HG03066 (cell line): ENCODE results near the gene NT5C2.
A peak's percentile ranks its signal among the peaks of the same experiment; 100 is the strongest.
"Not testable (repeated sequence)": the region's sequence is repeated elsewhere in the genome, so short reads cannot be mapped to it uniquely, and the experiment has no call there.

ENCODE experiments used
- ATAC-seq: cut with Tn5 transposase; IDR thresholded peaks from one replicate; pipeline ENCODE4 v1.9.1; 2021; ENCODE audit warnings: low read depth; ENCODE audit not compliant: unreplicated experiment

NT5C2 gene

DNA sequence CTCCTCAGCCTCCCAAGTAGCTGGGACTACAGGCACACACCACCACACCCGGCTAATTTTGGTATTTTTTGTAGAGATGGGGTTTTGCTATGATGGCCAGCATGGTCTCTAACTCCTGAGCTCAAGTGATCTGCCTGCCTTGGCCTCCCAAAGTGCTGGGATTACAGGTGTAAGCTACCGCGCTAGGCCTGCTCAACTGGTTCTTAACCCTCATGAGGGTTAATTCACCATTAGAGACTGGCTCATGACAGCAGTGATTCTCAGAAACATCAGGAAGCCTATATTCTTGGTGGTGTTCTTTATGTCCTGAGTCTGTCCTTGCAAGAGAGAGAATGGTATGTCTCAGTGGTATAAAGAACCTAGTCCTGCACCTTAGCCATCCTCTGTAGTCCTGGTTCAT is 10.4 kb upstream of the NT5C2 start:
- ATAC-seq, result no peak

DNA sequence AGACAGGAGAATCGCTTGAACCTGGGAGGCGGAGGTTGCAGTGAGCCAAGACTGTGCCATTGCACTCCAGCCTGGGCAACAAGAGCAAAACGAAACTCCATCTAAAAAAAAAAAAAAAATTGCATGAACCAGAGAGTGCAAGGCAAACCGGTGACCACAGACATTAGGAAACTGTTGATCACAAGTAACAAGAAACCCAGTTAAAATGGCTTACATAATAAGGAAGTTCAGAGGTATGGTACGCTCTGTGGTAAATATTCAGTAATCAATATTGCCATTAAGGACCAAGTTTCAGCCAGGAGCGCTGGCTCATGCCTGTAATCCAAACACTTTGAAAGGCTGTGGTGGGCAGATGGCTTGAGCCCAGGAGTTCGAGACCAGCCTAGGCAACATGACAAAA is 9.2 kb upstream of the NT5C2 start:
- ATAC-seq, result no peak

DNA sequence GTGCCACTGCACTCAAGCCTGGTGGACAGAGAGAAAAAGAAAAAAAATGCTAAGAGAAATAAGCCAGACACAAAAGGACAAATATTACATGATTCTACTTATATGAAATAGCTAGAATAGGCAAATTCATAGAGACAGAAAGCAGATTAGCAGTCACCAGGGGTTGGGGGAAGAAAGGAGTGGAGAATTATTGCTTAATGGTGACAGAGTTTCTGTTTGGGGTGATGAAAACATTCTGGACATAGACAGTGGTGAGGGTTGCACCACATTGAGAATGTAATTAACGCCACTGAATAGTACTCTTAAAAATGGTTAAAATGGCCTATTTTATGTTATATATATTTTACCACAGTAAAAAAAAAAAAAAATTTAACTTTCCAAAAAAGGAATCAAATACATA is 6.4 kb upstream of the NT5C2 start:
- no peak for ATAC-seq

DNA sequence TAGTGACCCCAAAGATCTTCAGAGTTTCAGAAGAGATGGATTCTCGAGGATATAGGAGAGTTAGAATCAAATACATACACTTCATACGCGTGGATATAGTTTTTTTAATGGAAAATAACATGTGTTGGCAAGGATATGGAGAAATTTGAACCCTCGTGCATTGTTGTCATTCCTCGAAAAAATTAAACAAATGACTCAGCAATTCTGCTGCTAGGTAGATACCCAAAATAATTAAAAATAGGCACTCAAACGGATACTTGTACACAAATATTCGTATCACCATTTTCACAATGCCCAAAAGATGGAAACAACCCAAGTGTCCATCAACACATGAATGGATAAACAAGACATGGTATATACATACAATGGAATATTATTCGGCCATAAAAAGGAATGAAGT is 5.6 kb upstream of the NT5C2 start:
- no peak for ATAC-seq

DNA sequence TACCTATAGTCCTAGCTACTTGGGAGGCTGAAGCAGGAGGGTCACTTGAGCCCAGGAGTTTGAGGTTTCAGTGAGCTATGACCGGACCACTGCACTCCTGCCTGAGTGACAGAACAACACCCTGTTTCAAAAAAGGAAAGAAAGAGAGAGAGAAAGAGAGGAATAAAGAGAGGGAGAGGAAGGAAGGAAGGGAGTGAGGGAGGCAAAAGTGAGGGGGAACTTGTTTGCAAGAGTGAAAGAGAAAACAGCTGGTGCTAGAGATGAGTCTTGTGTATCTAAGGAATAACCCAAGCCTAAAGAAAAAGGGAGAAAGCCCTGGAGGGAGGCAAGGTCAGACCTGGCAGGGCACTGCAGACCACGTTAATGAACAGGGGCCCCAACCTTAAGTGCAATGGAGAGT is 4.8 kb upstream of the NT5C2 start:
- ATAC-seq, result no peak

DNA sequence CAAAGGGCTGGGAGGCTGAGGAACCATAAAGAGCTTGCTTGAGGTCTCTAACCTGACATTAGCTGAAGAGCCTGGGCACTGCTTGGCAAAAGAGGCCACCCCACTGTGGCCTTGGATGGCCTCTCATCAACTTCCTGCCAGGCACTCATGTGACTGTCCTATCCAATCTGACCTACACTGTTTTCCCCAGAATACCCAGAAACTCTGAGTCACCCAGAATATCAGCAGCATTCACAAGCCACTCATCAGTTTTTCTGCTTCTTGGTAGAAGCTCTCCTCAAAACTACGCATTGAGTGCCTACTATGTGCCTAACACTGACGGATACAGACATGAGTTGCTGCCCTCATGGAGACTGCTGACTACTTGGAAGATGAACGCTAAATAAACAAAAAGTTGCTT is 4.1 kb upstream of the NT5C2 start:
- no peak for ATAC-seq

DNA sequence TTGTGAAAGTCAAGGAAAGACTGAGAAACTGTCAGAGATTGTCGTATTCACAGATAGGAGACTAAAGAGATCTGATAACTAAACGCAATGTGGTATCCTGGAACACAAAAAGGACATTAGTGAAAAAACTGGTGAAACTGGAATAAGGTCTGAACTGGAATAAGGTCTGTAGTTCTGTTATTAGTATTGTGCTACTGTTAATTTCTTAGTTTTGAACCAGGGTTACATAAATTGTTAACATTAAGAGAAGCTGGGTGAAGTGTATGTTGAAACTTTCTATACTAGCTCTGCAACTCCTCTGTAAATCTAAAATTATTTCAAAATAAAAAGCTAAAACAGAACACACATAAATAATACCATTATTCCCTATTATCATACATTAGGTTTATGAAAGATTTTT is 3.4 kb upstream of the NT5C2 start:
- ATAC-seq, result no peak

DNA sequence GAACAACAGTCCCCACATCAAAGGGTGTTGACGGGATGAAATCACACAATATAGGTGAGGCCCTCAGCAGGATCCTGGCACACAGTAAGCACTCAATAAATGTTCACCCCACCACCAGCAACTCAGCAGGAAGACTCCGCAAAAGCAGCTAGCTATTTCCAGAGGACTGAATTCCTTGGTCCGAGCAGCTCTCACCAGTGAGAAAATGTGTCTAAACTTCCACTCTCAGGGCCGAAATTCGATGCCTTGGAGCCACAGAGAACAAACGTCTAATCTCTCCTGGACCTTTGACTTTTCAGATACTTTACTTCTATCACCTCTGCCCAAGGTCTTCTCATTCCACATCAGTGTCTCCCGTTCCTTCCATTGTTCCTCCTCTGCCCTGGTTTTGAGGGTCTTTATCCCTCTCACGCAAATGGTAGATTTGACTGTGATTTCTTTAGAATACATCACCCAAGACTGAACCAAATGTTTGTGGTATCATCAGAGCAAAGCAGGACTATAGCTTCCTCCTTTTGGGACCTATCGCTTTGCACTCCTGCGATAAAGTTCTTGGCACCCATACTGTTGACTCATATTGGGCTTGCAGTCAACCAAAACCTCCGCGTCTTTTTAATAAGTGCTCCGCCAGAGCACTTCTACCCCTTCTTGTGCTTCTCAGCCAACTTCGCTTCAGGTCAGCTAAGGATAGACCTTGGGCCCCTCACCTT is 903 bp upstream of the NT5C2 start:
- no peak for ATAC-seq

DNA sequence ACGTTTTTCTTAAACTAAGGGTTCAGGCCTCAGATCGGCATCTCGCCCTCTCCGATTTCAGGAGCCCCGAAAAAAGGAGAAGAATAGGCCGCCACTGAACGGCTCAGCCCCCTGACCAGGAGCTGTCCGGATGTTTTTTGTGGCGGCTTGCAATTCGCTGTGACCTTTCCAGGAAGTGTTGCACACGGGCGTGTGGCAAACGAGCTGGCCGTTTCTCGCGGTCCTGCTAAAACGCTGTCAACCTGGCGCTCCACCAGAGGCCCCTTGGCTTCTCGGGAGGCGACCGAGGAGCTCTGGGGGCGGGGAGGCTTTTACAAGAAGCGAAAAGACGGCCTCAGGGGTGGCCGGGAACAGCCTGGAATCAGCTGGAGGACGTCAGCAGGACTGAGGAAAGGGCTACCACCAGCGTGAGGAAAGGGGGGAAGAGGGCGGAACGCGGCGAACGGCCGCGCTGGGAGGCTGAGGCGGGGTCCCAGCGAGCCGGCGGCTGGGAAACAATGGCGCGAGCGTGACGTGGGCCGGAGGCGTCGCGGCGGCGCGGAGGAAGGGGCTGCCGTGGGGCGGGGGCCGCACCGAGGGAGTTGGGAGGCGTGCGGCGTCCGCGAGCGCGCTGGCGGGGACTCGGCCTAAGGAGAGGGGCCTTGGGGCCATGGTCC is 493 bp downstream of the NT5C2 start:
- ATAC-seq, result peak; percentile 51

DNA sequence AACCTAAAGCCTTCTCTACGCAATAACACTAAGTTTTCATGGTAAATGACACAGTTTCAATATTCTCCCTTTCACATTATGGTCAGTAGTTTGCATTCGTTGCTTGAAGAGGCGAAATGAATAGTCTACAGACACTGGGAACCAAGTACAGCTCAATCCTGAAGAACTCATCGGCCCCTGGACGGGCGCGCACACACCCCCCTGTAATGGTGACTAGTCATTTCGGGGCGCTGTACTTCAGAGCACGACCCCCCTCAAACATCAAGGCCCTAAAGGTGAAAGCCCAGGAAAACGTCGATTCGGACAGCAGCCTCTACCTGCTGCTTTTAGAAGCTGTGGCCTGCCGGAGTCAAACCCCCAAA is 1.0 kb downstream of the NT5C2 start:
- no peak for ATAC-seq

DNA sequence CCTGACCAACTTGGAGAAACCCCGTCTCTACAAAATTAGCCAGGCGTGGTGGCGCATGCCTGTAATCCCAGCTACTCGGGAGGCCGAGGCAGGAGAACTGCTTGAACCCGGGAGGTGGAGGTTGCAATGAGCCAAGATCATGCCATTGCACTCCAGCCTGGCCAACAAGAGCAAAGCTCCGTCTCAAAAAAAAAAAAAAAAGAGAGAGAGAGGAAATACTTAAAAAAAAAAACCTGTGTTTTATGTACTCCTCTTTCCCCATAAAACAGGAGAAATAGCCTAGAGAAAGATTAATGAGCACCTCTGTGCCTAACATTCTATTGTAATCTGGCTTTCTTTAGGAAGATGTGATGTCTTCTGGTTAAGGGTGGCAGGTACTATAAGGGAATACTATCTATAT is 1.9 kb downstream of the NT5C2 start:
- ATAC-seq, result not testable (repeated sequence)

DNA sequence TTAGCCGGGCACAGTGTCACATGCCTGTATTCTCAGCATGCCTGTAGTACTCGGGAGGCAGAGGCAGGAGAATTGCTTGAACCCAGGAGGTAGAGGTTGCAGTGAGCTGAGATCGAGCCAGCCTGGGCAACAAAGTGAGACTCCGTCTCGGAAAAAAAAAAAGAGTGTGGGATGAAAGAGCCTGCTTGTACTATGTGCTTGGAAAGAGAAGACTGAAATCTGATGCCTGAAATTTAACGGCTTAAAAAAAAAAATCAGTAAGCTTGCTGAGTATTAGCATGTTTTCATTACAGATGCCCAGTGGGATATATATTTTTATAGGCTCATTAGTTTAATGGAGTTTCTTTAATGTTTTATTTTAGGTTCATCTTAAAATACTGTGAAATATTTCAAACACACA is 4.2 kb downstream of the NT5C2 start:
- no peak for ATAC-seq

DNA sequence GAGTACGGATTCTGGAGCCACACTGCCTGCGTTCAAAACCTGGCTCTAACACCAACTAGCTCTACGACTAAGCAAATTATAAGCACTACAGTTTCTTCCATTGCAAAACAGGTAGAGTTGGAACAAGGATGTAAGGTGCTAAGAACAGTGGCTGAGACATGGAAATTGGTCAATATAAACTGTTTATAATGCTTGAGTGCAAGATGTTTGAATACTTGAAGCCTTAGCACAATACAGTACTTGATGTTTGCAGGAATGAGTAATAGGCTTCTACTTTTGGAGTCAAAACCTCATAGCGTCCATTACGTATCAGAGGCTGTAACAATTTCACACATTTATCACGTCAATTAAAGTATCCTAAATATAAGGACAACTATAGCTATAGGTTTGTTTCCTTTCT is 6.9 kb downstream of the NT5C2 start:
- no peak for ATAC-seq

DNA sequence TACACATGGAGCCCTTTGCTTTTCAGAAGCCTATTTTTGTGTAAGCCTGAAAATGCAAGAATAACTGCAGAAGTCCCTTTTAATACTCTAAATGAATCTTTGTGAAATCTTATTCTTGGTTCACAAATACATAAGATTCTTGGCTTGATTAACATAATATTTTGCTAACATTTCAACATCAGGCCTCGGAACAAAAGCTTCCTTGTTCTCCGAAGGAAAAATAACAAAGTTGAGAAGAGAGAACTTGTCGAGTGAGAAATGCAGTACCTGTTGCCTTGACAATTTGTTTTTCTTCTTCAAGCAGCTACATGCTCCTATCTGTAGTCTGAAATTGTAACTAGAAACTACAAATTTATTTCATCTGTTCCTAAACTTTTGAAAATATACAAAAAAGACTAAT is 8.5 kb downstream of the NT5C2 start:
- no peak for ATAC-seq

DNA sequence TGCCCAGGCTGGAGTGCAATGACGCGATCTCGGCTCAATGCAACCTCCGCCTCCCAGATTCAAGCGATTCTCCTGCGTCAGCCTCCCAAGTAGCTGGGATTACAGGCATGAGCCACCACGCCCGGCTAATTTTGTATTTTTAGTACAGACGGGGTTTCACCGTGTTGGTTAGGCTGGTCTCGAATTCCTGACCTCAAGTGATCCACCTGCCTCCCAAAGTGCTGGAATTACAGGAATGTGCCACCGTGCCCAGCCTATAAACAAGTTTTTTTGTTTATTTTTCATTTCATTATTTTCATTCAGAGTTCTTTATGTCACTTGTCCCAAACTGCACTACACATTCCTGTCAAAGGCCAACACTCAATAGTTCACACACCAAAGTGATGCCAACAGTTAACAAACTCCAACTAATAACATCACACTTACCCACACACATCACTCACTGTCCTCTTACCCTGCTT is 9.1 kb downstream of the NT5C2 start:
- not testable (repeated sequence) for ATAC-seq

DNA sequence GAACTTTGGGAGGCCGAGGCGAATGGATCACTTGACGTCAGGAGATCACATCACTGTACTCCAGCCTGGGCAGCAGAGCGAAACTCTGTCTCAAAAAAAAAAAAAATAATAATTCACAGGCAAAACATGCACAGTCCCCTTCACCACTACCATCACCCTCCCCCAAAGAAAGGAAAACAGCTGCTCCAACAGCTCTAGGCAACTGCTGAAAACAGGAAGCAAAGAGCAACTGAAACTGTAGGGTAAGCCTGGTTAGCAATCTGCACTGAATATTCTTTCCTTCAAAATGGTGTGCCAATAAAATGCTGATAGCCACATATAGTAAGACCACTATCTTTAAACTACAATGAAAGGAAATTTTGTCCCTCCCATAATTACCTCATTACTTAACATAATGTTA is 11.8 kb downstream of the NT5C2 start:
- ATAC-seq, result peak; percentile 70

DNA sequence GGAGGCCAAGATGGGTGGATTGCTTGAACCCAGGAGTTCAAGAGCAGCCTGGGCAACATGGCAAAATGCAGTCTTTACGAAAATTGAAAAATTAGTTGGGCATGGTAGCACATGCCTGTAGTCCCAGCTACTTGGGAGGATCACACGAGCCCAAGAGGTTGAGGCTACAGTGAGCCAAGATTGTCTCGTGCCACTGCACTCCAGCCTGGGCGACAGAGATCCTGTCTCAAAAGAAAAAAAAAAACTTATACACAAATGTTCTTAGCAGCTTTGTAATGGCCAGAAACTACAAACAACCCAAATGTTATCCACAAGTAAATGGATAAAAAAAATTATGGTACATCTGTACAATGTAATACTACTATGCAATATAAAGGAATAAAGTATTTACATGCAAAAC is 12.6 kb downstream of the NT5C2 start:
- ATAC-seq, result no peak

DNA sequence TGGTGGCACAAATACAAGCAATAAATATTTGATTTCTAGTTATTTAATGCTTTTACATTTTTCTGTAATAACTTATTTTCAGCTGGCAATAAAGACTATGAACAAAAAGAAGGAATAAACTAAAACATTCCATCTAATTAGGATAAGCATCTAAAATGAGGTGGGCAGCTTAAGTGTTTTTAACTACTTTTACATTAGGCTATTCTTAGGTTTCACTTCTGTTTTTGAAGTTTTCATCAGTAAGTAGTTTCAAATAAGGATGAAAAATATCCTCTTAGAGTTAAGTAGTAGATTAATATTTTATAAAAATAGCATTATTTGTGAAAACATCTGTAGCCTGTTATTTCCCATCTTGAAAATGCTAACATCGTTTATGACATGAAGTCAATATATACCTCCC is 15.9 kb downstream of the NT5C2 start:
- ATAC-seq, result no peak

DNA sequence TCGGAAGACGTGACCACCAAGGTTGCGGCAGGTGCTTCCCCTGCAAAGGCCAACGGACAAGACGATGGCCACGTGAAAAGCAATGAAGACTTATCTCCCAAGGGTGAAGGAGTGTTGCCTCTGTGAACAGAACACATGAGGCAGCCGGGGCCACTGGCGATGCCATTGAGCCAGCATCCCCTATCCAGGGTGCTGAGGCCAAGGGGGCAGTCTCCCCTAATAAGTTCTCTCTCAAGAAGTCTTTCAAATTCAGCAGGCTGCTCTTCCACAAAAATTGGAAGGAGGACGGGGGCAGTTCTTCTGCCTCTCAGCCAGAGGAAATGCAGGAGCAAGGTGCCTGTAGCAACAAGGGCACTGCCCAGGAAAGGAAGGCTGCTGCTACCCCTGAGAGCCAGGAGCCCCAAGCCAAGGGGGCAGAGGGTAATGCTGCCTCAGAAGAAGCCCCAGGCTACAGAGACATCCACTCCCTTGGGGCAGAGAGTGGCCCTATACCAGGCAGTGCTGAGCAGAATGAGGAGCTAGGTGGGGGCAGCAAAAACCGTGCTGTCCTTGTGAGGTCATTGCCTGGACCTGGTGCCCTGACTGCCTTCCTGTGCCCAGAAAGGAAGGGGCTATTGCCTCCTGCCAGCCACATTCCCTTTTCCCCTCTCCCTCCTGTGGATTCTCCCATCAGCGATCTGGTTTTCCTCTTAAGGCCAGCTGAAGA is 17.3 kb downstream of the NT5C2 start:
- ATAC-seq, result no peak

DNA sequence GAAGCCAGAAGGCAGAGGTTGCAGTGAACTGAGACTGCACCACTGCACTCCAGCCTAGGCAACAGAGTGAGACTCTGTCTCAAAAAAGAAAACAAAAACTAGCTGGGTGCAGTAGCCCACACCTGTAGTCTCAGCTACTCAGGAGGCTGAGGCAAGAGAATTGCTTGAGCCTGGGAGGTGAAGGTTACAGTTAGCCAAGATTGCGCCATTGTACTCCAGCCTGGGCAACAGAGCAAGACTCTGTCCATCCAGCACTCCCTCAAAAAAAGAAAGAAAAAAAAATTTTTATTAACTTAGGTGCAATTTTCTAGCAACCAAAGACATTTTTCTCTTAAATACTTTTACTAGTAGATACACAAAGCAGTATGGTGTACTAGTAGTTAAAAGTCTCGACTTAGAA is 18.7 kb downstream of the NT5C2 start:
- not testable (repeated sequence) for ATAC-seq

DNA sequence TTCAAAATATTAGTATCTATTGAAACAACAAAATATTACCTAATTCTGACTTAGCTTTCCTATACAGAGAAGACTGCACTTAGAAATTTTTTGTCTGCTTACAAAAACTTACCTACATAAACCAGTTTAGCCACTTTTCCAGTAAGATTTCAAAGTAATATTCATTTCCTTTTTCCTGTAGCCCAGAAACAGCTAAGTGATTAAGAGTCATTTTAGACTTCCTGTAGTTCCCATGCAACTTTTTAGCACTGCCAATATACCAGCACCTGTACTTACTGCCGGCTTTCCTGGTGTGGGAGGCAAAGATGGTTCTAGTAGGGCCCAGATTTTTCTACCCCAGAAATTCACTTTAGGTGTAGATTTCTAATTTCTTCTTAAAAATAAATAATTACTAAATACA is 21.8 kb downstream of the NT5C2 start:
- ATAC-seq, result no peak

DNA sequence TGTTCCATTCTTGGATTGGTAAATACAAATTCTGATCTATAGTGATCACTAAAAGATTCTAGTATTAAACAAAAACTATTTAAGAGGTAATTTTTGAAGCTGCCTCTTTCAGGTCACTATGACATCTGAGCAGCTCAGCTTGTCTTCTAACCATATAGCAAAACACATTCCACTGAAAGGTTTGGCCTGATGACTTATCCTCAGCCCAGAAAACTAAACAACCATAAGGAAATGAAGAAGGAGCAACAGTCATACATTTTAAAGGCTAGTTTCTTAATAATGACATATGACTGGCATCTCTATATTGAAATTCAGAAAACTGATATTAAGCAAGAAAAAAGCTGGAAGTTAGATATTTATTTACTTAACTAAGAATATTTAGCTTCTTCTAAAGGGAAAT is 24.6 kb downstream of the NT5C2 start:
- ATAC-seq, result no peak
